Measurements from ENCODE around the gene RASAL2. TPM values are rescaled to one million over a fixed set of nuclear protein-coding genes. Genes with fewer than 3 reads are reported as not detected.

RASAL2 gene
- total RNA-seq, 1 experiment from 2014 or later: 36.8 TPM

- DNase-seq: no peak
- Histone ChIP-seq H3K4me1 (peaks cover 13% of the 10 kb centered on the region), H3K9me3 (no peaks in the 10 kb centered on the region), H3K27me3 (replicated peaks; ENCODE audit: control insufficient read depth, insufficient read depth, low read length) (no peaks in the 10 kb centered on the region), H3K36me3 (ENCODE audit: control insufficient read depth, insufficient read depth, low read length) (no peaks in the 10 kb centered on the region), H3K4me3 (ENCODE audit: low read depth, low read length) (no peak overlapping the region)
- Mint-ChIP-seq H3K36me3 (ENCODE audit: insufficient read depth, unreplicated experiment) (no peaks in the 10 kb centered on the region), H3K27me3 (ENCODE audit: insufficient read depth, unreplicated experiment) (no peaks in the 10 kb centered on the region), H3K9me3 (ENCODE audit: unreplicated experiment) (no peaks in the 10 kb centered on the region), H3K4me1 (ENCODE audit: low read depth, unreplicated experiment) (peaks cover 20% of the 10 kb centered on the region), H3K4me3 (ENCODE audit: unreplicated experiment) (no peak overlapping the region), H3K27ac (ENCODE audit: unreplicated experiment) (no peak overlapping the region)
- ChIA-PET POLR2A (no interaction called here), CTCF (no interaction called here)
- intact Hi-C loops (cut with micrococcal nuclease; ENCODE audit: unreplicated experiment): loop anchor here (10.0 kb wide), 1 partner anchor 549 kb away; no protein-coding TSS in a partner anchor
- TF ChIP-seq, protein P1, sequence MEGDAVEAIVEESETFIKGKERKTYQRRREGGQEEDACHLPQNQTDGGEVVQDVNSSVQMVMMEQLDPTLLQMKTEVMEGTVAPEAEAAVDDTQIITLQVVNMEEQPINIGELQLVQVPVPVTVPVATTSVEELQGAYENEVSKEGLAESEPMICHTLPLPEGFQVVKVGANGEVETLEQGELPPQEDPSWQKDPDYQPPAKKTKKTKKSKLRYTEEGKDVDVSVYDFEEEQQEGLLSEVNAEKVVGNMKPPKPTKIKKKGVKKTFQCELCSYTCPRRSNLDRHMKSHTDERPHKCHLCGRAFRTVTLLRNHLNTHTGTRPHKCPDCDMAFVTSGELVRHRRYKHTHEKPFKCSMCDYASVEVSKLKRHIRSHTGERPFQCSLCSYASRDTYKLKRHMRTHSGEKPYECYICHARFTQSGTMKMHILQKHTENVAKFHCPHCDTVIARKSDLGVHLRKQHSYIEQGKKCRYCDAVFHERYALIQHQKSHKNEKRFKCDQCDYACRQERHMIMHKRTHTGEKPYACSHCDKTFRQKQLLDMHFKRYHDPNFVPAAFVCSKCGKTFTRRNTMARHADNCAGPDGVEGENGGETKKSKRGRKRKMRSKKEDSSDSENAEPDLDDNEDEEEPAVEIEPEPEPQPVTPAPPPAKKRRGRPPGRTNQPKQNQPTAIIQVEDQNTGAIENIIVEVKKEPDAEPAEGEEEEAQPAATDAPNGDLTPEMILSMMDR (IDR thresholded peaks at IDR 0.05; ENCODE audit: insufficient read depth in 1 of 2, low read depth in 1 of 2, low read length in 1 of 2, severe bottlenecking in 1 of 2, unreplicated experiment in 1 of 2): no peak
- no TSS peak for BruUV-seq (replicated peaks)
Measured at GRCh38 chr1:178504286-178504685, 410.4 kb downstream of the RASAL2 start.

GRCh38 chr1:178506177-178506576 is 412.3 kb downstream of the RASAL2 start:
- Mint-ChIP-seq H3K27ac (ENCODE audit: unreplicated experiment) (peak overlapping the region; percentile 56), H3K4me3 (ENCODE audit: unreplicated experiment) (no peak overlapping the region), H3K9me3 (ENCODE audit: unreplicated experiment) (no peaks in the 10 kb centered on the region), H3K27me3 (ENCODE audit: insufficient read depth, unreplicated experiment) (no peaks in the 10 kb centered on the region), H3K4me1 (ENCODE audit: low read depth, unreplicated experiment) (peaks cover 20% of the 10 kb centered on the region), H3K36me3 (ENCODE audit: insufficient read depth, unreplicated experiment) (no peaks in the 10 kb centered on the region)
- intact Hi-C loops (cut with micrococcal nuclease; ENCODE audit: unreplicated experiment): loop anchor here (10.0 kb wide), 1 partner anchor 551 kb away; no protein-coding TSS in a partner anchor
- TF ChIP-seq, protein P1 (IDR thresholded peaks at IDR 0.05; ENCODE audit: insufficient read depth in 1 of 2, low read depth in 1 of 2, low read length in 1 of 2, severe bottlenecking in 1 of 2, unreplicated experiment in 1 of 2): no peak
- H3K4me1 ChIP-seq: peaks cover 13% of the 10 kb centered on the region
- DNase-seq: no peak
- H3K9me3 ChIP-seq: no peaks in the 10 kb centered on the region
- no peaks in the 10 kb centered on the region for H3K36me3 ChIP-seq (ENCODE audit: control insufficient read depth, insufficient read depth, low read length)
- no peak overlapping the region for H3K4me3 ChIP-seq (ENCODE audit: low read depth, low read length)
- CTCF ChIA-PET: interaction anchor here (0.9 to 1.3 kb wide), 2 partner anchors 31 to 496 kb away, joined by 3 to 4 read pairs; no protein-coding TSS in a partner anchor
- BruUV-seq (replicated peaks): no TSS peak
- POLR2A ChIA-PET: no interaction called here
- no peaks in the 10 kb centered on the region for H3K27me3 ChIP-seq (replicated peaks; ENCODE audit: control insufficient read depth, insufficient read depth, low read length)

DNA sequence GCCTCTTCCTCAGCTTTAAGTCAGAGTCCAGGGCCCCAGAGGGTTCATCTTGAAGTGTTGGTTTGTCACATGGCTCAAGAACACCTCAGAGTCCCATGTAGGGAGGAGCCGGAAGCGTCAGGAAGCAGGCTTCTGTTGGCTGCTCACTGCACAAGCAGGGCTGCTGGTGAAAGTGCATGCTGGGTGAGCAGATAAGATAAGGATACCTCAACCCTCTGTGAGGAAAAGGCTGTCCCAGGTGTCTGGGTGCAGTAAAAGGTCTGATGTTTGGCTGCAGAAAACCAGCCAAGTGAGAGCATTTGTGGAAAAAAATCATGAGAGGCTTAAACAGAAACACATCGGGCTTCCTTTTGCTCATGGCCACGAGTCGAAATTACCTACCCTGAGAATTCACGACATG is 412.8 kb downstream of the RASAL2 start:
- Histone ChIP-seq H3K9me3 (no peaks in the 10 kb centered on the region), H3K36me3 (ENCODE audit: control insufficient read depth, insufficient read depth, low read length) (no peaks in the 10 kb centered on the region), H3K27me3 (replicated peaks; ENCODE audit: control insufficient read depth, insufficient read depth, low read length) (no peaks in the 10 kb centered on the region), H3K4me1 (peaks cover 13% of the 10 kb centered on the region), H3K4me3 (ENCODE audit: low read depth, low read length) (no peak overlapping the region)
- intact Hi-C loops (cut with micrococcal nuclease; ENCODE audit: unreplicated experiment): loop anchor here (10.0 kb wide), 1 partner anchor 552 kb away; no protein-coding TSS in a partner anchor
- peak; percentile 67 to 80 for DNase-seq
- Mint-ChIP-seq H3K27me3 (ENCODE audit: insufficient read depth, unreplicated experiment) (no peaks in the 10 kb centered on the region), H3K27ac (ENCODE audit: unreplicated experiment) (peak overlapping the region; percentile 56), H3K4me1 (ENCODE audit: low read depth, unreplicated experiment) (peaks cover 20% of the 10 kb centered on the region), H3K36me3 (ENCODE audit: insufficient read depth, unreplicated experiment) (no peaks in the 10 kb centered on the region), H3K4me3 (ENCODE audit: unreplicated experiment) (no peak overlapping the region), H3K9me3 (ENCODE audit: unreplicated experiment) (no peaks in the 10 kb centered on the region)
- TF ChIP-seq, protein P1 (IDR thresholded peaks at IDR 0.05; ENCODE audit: insufficient read depth in 1 of 2, low read depth in 1 of 2, low read length in 1 of 2, severe bottlenecking in 1 of 2, unreplicated experiment in 1 of 2): no peak
- POLR2A ChIA-PET: no interaction called here
- no TSS peak for BruUV-seq (replicated peaks)
- CTCF ChIA-PET: interaction anchor here (0.9 to 1.3 kb wide), 2 partner anchors 30 to 496 kb away, joined by 3 to 4 read pairs; no protein-coding TSS in a partner anchor
